IPS DF 4.7 (cell line): ENCODE measurements around the gene KRT84.

ENCODE experiments used
- DNase-seq: peaks from one replicate; pipeline ENCODE4 v3.0.0-alpha.2; 2013; ENCODE audit warnings: low spot score; ENCODE audit errors: extremely low read depth

The KRT84 gene

GRCh38 chr12:52362118-52362726 lies 23.2 kb downstream of the KRT84 start:
- DNase-seq, result no peak

GRCh38 chr12:52361553-52361952 lies 23.9 kb downstream of the KRT84 start:
- DNase-seq, result no peak

GRCh38 chr12:52360663-52361271 lies 24.7 kb downstream of the KRT84 start:
- DNase-seq, result no peak

- no peak for DNase-seq
These were observed 25.3 kb downstream of the KRT84 start for GRCh38 chr12:52360106-52360662.

GRCh38 chr12:52359621-52360061 lies 25.8 kb downstream of the KRT84 start:
- DNase-seq, result no peak

GRCh38 chr12:52358575-52359350 lies 26.7 kb downstream of the KRT84 start:
- DNase-seq, result no peak

GRCh38 chr12:52356762-52357580 lies 28.5 kb downstream of the KRT84 start:
- no peak for DNase-seq

- DNase-seq, result no peak
These were observed 29.3 kb downstream of the KRT84 start for GRCh38 chr12:52356031-52356761.

- DNase-seq, result no peak
These were observed 30.3 kb downstream of the KRT84 start for GRCh38 chr12:52355176-52355575.

- no peak for DNase-seq
These were observed 31.3 kb downstream of the KRT84 start for GRCh38 chr12:52354200-52354599.

GRCh38 chr12:52353766-52354165 lies 31.7 kb downstream of the KRT84 start:
- DNase-seq, result no peak

- DNase-seq, result no peak
These were observed 32.5 kb downstream of the KRT84 start for GRCh38 chr12:52352951-52353350.

GRCh38 chr12:52351196-52352059 lies 34.0 kb downstream of the KRT84 start:
- no peak for DNase-seq

GRCh38 chr12:52350786-52351185 lies 34.7 kb downstream of the KRT84 start:
- DNase-seq, result no peak

- DNase-seq, result no peak
These were observed 35.3 kb downstream of the KRT84 start for GRCh38 chr12:52350021-52350620.

- no peak for DNase-seq
These were observed 36.3 kb downstream of the KRT84 start for GRCh38 chr12:52349196-52349595.

- no peak for DNase-seq
These were observed 37.6 kb downstream of the KRT84 start for GRCh38 chr12:52347551-52348510.

- no peak for DNase-seq
These were observed 38.4 kb downstream of the KRT84 start for GRCh38 chr12:52347016-52347415.
